Measurements from ENCODE around the gene PPFIA4.

PPFIA4 gene

GRCh38 chr1:203104789-203105390 lies 78.6 kb downstream of the PPFIA4 start:
- no peak for DNase-seq

GRCh38 chr1:203112475-203112874 lies 86.2 kb downstream of the PPFIA4 start:
- no peak for DNase-seq

DNA sequence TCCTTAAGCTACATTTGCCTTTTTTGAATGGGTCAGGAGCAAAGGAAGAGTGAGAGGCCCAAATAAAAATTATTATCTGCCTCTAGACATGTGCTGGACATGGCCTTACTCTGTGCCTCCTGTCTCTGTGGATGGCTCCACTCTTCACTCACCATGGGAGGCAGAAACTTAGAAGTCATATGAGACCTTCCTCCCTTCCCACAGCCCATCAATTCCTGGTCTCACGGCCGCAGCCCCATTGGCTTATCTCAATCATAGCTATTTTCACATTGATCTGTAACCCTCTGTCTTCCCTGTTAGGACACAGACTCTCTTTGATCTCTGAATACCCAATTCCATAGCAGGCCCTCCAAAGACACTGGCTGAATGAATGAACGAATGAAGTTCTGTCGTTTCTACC lies 87.0 kb downstream of the PPFIA4 start:
- DNase-seq: no peak

DNA sequence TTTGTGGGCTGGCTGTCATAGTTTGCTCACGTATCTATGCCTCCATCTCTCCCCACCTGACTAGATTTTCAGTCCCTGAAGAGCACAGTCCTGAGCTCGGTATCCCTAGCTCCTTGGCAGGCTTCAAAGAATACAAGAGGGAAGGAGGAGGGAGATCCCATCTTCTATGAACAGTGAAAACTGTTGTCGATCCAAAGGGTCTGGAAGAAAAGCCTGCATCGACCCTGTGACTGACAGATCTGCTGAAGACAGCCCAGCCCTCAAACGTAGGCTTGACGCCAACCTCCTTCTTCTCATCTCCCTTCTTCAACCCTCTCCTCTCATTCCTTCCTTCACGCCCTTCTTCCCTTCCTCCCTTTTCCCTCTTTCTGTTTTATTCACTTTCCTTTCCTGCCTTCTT lies 87.9 kb downstream of the PPFIA4 start:
- DNase-seq: no peak

- DNase-seq: peak; percentile 6
Observed at GRCh38 chr1:203116091-203116820, 90.0 kb downstream of the PPFIA4 start.

GRCh38 chr1:203117611-203118575 lies 91.6 kb downstream of the PPFIA4 start:
- DNase-seq: no peak

GRCh38 chr1:203120325-203121153 lies 94.2 kb downstream of the PPFIA4 start:
- no peak for DNase-seq

DNA sequence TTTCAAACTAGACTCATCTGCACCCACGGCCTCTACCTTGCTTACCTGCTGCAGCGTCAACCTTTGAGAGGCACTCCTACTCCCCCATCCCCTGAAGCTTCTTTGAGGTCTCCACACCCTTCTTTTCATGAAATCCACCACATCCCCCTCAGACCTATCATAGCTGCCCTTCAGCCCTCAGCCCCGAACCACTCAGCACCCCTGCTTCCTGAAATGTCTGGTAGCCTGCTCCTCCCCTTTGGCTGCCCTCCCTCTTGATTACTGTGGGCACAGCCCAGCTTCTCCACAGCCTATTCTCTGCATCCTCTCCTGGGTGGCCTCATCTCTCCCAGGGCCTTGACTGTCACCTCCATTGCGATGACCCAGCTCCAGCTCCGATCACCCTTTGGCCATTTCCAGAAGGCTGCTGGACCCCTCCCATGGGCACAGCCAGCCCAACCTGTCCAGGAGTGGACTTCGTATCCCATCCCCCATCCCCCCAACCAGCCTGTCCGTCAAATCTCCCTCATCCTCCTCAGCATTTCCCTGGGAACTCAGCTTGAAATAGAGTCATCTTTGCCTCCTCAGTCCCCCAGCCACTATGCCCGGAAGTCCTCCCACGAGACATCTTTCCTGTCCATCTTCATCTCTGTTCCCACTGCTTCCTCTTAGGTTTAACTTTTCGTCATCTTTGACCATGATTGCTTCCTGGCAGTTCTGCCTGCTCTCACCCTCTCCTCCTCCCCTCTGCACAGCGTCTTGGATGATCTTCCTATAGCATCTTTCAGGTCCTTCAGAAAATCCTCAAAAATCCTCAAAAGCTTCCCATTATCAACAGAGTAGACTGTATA lies 95.1 kb downstream of the PPFIA4 start:
- no peak for DNase-seq

GRCh38 chr1:203122159-203122558 lies 95.9 kb downstream of the PPFIA4 start:
- no peak for DNase-seq

DNA sequence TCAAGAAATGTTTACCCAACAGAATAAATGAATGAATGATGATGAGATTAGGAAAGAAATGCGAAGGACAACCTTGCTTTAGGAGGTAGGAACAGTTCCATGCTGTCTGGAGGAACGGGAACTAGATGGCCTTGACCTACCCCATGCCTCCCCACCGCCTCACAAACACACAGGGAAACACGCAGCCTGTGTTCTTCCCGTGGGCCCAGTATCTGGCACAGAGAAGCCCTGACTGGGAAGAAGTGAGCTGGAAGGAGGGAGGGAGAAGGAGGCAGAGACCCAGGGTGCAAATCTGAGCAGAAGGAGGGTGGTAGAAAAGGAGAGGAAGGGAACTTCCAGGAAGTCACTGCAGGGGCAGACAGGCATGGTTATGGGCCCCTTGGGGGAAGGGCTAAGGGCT lies 97.7 kb downstream of the PPFIA4 start:
- no peak for DNase-seq

DNA sequence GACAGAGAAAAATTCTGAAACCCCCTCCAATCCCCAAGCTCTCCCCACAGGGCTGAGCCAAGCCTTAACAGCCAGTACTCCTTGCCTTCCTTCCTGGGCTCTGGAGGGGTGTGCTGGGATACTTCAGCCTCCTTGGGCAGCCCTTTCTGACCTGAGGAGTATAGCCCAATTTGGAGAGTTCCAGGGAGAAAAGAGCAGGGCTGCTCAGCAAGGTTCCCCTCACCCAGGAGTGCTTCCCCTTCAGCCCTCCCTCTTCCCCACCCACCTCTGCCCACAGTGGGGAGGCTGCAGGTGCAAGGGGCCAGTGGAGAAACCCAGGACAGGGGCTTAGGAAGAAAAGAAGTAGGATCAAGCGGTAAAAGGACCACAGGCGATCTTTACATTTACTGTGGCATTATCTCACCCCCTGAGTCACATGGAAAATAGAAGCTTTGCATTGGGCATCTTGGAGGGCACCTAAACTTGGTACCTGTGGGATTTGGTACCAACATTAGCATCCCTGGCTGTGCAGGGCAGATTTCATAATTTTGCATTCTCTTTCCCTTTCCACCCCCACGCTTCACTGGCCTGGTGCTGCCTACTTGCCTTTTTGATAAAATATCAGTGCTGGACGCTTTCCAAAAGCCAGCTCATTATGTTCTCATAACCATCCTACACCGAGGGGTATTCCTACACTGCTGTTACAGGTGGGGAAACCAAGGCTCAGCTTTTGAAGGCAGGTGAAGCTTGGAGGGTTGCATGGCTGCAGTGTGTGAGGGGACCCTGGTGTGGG lies 98.4 kb downstream of the PPFIA4 start:
- DNase-seq: peak; percentile 25

- no peak for DNase-seq
Observed at GRCh38 chr1:203126151-203126865, 100.0 kb downstream of the PPFIA4 start.

- DNase-seq: no peak
Observed at GRCh38 chr1:203126866-203127665, 100.8 kb downstream of the PPFIA4 start.

DNA sequence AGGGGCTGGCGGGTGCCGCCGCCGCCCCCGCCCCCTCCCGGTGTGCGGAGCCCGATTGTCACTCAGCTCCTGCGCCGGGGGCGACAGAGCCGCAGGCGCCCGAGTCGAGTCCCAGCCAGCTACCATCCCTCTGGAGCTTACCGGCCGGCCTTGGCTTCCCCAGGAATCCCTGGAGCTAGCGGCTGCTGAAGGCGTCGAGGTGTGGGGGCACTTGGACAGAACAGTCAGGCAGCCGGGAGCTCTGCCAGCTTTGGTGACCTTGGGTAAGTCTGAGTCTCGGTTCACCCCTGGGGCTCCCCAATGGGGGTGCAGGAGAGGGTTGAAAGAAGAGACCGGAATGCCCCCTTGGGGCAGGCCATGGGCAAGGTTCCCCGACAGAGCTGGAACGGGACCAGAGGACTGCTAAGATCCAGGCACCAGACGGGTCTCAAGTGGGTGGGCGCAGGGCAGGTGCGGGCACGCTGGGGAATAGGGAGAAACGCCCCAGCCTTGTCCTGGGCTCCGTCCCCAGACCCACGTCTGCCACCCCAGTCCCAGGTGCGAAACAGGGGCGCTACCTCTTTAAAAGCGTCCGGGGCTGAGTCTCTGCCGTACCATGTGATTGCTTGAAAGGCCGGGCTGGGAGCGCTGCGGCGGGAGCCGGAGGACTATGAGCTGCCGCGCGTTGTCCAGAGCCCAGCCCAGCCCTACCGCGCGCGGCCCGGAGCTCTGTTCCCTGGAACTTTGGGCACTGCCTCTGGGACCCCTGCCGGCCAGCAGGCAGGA lies 101.6 kb downstream of the PPFIA4 start, which contains the start of gene ADORA1:
Gene ADORA1 (plus strand): TSS at position 61 of the 765 bp plus-strand sequence. CDS start 1,116 bp downstream, outside the sequence.
- peak; percentile 28 for DNase-seq

GRCh38 chr1:203128431-203128715 lies 102.1 kb downstream of the PPFIA4 start:
- no peak for DNase-seq

Measured in NCI-H1105 treated with DMSO at 0.1 percent for 48 hours (cell line).